ENCODE results near the gene PLAC8L1.

PLAC8L1 gene

GRCh38 chr5:146041180-146041789, 64.1 kb downstream of the PLAC8L1 start:
- DNase-seq: no peak

DNA sequence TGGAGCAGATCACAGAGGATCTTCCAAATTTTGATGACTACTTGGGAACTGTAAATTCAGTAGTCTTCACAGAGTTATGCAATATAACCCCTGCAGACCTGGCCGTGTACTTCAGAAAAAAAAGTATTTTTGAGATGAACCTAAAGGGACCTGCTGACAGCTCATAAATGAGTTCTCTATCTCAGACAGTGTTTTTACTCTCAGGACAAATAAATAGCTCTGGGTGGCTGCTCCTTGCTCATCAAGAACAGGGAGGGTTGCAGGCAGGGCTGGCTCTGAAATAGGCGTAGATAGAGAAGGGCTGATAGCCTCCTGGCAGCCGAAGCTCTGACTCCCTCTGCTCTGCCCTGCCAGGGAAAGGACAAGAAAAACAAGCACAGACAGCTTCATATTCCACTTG, 64.8 kb downstream of the PLAC8L1 start:
- no peak for DNase-seq

GRCh38 chr5:146039420-146039819, 66.0 kb downstream of the PLAC8L1 start:
- DNase-seq: no peak

GRCh38 chr5:146034605-146035004, 70.8 kb downstream of the PLAC8L1 start:
- DNase-seq: no peak

Measured in T-helper 9 cell (primary cell).